MV-4-11 (cell line): ENCODE measurements around the gene ARHGAP31.
"Not testable (repeated sequence)": the region's sequence is repeated elsewhere in the genome, so short reads cannot be mapped to it uniquely, and the experiment has no call there.

Experiments
- DNase-seq: peaks from one replicate; lab custom pipeline; 2025; lab: John Stamatoyannopoulos, UW

ARHGAP31 gene

DNA sequence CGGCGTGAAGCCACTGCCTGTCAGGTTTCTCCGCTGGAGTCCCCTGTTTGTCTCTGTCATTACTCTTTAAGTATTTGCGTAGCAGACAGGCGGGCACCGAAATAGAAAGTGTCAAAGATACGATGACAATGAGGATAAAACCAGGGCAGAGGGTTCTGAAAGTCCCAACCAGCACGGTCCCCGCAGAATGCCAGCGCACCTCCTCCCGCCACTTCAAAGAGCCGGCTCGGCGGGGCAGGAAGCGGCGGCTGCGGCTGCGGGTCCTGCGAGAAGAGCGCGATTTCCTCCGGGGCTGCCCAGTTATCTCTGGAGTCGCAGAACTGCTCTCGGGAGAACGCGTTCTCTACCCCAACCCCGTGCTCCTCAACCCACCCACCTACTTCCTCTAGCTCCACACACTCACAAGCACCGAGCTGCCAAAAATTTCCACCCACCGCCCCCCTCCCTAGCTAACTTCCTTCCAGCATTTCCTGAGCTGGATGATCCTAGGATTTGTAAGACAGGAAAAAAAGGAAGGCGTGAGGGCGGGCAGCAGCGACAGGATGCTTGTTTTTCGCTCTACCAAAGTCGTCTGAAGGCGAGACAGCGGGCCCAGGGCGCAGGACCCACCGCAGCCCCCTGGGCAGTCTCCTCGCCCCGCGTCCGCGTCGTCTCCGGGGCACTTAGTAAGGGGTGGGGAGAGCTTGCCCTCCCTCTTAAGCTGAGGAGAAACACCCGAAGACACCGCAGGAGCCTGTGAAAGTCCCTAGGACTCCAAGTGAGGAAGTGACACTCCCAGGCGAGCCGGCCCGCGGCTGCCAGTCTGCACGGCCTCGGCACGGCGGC, at the start of gene ARHGAP31:
TSS of gene ARHGAP31 (plus strand) at position 513 of the 825 bp plus-strand sequence. CDS start 522 bp downstream, outside the sequence.
- peak; percentile 68 for DNase-seq

DNA sequence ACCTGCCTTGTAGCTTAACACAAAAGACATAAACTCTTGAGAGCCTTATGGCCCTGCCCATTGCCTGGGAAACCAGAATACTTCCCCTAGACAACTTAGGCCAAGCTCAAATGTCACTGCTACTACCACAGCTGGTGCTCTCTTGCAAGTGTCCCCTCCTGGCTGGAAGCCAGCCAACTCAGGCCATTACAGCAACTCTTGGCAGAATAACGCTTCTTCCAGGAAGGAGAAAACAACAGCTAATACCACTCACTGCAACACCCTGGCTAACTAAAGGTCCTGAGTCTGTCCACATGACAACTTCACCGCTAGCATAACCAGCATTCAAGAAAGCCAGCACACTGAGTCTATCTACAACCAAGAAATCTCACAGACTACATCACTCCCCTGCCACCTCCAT, 48.4 kb upstream of the ARHGAP31 start:
- DNase-seq = peak; percentile 71

DNA sequence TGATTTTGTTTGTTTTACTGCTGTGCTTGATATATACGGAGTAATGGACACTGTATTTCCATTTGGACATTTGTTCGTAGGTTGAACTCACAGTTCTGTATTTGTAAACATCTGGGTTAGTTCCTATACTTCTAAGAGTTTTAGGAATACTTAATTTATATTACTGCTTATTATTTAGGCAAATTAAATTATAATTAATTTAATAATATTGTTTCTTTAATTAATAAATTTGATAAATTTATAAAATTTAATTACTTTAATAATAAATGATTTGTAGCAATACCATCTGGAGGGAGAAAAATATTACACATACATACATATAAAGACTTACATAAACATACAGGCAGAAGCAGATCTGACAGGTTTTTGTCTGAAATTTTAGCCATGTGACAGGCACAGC, 39.0 kb upstream of the ARHGAP31 start:
- no peak for DNase-seq

- DNase-seq = no peak
Measured at GRCh38 chr3:119257111-119257510, 37.1 kb upstream of the ARHGAP31 start.

- DNase-seq = peak; percentile 73
Measured at GRCh38 chr3:119257654-119258410, 36.4 kb upstream of the ARHGAP31 start.

GRCh38 chr3:119258915-119259314, 35.3 kb upstream of the ARHGAP31 start:
- DNase-seq = peak; percentile 76

- DNase-seq = no peak
Measured at GRCh38 chr3:119259821-119260220, 34.4 kb upstream of the ARHGAP31 start.

DNA sequence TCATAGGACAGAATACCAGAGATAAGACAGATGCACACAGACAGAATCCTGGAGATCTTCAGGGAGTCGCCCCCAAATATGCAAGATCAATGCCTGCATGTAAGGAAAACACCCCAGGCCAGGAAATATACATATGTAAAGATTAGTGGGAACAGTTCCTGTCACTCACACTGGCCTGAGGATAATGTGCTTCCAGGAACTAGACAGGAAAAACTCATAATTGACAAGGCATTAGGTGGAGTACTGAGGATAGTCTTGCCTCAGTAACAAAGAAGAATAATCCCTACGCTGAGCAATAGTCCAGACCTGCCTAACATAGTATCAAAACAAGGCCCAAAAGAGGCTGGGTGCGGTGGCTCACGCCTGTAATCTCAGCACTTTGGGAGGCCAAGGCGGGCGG, 33.1 kb upstream of the ARHGAP31 start:
- no peak for DNase-seq

- DNase-seq = not testable (repeated sequence)
Measured at GRCh38 chr3:119270212-119270611, 24.0 kb upstream of the ARHGAP31 start.

- DNase-seq = no peak
Measured at GRCh38 chr3:119276680-119277079, 17.5 kb upstream of the ARHGAP31 start.

- DNase-seq = no peak
Measured at GRCh38 chr3:119279101-119279554, 15.1 kb upstream of the ARHGAP31 start.

DNA sequence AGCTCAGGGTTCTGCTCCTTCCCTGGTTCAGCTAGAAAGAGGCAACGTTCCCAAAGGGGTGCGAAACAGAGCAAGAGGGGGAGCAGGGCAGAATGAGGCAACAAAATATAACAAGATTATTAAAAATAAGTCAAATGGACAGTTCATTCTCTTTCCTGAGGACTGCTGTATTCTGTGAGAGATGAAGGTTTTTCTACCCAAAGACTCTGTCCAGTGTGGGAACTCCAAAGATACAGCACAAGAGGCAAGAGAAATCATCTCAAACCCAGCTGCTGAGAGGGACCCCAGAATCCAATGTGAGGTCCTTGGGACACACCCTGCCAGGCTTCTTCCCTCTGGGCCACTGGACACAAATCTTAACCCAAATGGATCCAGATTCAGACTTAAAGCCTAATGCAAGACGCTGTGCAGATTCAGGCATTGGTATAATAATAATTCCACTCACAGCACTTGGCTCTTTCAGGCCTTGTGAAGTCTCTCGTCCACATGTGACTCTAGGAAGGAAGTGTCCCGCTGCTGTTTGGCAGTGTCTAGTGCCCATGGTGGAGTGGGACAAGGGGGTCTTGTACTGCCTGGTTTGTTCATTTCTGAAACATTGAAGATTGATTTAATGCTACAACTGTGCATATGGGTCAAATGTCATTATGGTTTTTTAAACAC, 14.5 kb upstream of the ARHGAP31 start:
- DNase-seq = no peak

GRCh38 chr3:119288669-119289403, 5.3 kb upstream of the ARHGAP31 start:
- DNase-seq = no peak

DNA sequence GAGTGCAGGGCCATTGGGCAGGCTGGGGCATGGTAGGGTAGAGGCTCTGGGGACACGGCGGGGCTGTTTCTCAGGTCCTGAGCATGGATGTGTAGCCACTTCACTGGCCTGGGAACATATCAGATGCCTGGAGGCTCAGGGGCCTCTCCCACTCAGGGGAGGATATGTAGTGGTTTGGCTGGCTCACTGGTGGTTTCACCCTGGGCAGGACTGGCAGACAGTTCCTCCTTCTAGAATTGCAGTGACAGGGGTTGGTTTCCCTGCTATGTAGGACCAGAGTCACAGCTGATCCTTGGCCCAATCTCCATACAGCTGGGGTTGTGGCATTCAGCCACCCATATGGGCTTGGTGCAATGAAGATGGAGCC, 4.8 kb upstream of the ARHGAP31 start:
- peak; percentile 95 for DNase-seq

DNA sequence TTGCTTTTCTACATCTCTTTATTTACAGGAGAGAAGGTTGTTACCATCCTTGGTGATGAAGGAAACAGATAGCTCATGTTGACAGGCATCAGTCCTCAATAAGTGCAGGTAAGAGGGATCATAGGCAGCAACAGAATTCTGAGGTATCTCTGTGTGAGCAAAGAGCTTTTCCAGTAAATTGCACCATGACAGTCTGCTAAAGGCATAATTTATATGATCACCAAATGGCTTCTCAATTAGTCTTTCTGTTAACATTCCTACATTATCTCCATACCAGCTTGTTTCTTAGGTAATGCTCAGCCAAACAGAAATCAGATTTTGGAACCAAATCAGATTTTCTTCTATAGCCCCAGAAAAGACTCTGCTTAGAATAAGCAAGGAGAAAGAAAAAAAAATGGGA, 3.6 kb upstream of the ARHGAP31 start:
- DNase-seq = no peak

DNA sequence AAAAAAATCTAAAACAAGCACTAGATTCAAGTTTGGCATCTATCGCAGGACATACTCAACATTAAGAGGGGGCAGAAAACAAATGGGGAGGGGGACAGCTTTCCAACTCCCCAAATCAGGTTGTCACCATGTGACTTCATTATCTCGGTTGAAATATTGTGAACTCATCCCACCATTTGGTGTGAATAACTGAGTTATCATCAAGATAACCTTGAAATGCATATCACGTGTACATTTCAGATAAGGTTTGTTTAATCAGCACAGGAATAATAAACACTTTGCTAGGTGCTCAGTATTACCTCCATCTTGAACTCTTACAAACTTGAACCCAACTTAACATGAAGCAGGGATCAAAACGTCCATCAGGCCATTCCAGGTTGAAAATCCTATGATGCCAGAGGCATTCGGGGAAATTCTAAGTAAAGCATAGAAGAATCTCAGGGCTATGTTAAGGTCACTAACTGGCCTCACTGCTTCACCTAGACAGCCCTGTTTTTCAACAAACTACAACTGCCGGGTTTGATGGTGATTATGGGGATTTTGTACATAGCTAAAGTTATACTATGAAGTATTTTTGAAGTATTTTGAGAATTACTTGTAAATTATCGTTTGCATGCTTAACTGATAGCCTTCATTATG, 3.0 kb upstream of the ARHGAP31 start:
- no peak for DNase-seq

GRCh38 chr3:119292666-119293065, 1.5 kb upstream of the ARHGAP31 start:
- DNase-seq = no peak

DNA sequence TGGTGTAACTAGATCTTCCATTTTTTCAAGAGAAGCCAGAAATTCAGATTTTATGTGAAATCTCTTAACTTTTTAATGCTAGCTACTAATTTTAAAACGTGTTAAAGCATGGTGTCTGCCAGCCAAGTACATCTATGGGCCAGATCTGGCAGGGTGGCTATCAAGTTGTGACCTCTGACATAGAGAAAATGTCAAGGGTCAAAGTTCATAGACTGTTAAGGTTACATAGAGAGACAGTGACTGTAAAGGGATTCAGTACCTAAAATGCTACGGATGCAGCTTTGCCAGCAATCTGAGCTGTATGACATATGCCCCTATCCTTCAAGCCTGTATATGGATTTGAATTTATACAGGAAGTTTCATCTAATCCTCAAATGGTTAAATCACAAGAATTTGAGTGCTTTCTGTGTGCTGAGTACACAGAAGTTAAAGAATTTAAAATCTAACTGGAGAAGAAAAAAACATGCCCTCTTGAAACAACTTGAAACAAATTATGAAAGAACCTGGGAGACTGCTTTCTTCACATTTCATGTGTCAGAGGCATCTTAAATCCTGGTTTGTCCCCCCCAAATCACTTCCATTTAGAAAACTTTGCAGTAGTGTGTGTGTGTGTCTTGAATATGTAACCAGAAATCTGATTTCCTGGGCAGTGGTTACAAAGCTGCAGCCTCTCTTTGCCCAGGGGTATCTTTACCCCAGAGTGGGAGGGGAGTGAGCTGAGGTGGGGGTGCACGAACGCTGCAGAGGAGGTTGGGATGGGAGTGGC, 895 bp upstream of the ARHGAP31 start:
- DNase-seq = no peak

DNA sequence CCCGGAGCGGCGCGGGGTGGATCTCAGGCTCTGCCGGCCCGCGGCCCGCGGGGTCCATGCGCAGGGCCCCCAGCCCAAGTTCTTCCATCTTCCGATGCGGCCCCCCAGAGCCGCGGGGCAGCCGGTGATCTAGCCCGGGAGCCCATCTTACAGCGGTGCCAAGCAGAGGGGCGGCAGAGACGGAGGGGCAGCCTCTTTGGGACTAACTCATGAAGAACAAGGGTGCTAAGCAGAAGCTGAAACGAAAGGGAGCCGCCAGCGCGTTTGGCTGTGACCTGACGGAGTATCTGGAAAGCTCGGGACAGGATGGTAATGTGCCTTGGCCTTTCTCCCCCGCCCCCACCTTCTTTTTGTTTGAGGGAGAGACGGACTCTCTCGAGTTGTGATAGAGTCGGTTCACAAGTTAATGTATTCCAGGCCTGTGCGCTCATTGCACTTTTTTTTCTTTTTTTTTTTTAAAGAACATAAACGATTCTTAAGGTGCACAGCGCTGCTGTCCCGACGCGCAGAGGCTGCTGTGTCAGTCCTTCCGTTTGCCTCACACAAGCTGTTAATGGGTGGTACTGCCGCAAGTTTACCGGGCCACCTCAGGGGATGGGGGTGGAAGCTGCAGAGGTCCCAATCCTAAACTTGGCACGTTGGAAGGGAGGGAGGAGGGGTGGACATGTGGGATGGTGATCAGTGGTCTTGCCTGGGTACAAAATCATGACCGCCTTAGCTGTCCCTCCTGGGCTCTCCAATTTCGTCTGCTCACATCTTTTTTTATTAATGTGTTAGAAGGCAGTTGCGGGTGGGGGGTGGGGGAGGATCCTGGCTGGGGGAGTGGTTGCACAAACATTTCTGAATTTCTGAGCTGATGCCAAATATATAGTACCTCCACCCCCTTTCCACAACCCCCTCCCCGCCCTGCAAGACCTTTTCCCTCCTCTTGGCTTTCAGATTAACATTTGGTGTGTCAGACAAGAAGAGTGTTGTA, 801 bp downstream of the ARHGAP31 start:
- no peak for DNase-seq
